Activated CD4-positive, alpha-beta T cell treated with anti-CD3 and anti-CD28 coated beads for 48 hours (primary cell): ENCODE measurements around the gene ZNF276.

Experiments
- DNase-seq: peaks from one replicate; pipeline ENCODE4 v3.0.0-alpha.2; 2020

ZNF276 gene

GRCh38 chr16:89785523-89786155 is 64.3 kb downstream of the ZNF276 start:
- no peak for DNase-seq

- DNase-seq: no peak
Measured at GRCh38 chr16:89786474-89787364, 65.4 kb downstream of the ZNF276 start.

- no peak for DNase-seq
Measured at GRCh38 chr16:89787365-89787805, 66.0 kb downstream of the ZNF276 start.
